Effector memory CD4-positive, alpha-beta T cell (primary cell): Measurements from ENCODE around the gene CLMN.

Experiments used
- DNase-seq, 3 donors: peaks; one replicate each; pipeline ENCODE4 v3.0.0-alpha.2; 2020
- H3K27ac ChIP-seq: 2 replicates; pipeline ENCODE4 v1.7.0; 2013; ENCODE audit warnings: mild to moderate bottlenecking, low read length, moderate library complexity; ENCODE audit not compliant: insufficient read depth, poor library complexity, severe bottlenecking
- H3K27me3 ChIP-seq: replicated peaks from 2 replicates; pipeline ENCODE4 v1.7.0; 2013; ENCODE audit warnings: mild to moderate bottlenecking, low read length; ENCODE audit not compliant: insufficient read depth, control insufficient read depth, poor library complexity, severe bottlenecking
- H3K36me3 ChIP-seq: 2 replicates; pipeline ENCODE4 v1.7.0; 2013; ENCODE audit warnings: mild to moderate bottlenecking, low read length, moderate library complexity; ENCODE audit not compliant: control insufficient read depth, insufficient read depth
- H3K4me1 ChIP-seq: 2 replicates; pipeline ENCODE4 v1.7.0; 2013; ENCODE audit warnings: low read length, mild to moderate bottlenecking; ENCODE audit not compliant: control insufficient read depth, insufficient read depth, poor library complexity, severe bottlenecking
- H3K4me3 ChIP-seq: 2 replicates; pipeline ENCODE4 v1.7.0; 2013; ENCODE audit warnings: low read length, low read depth, mild to moderate bottlenecking; ENCODE audit not compliant: insufficient read depth, poor library complexity, severe bottlenecking
- H3K9me3 ChIP-seq: 2 replicates; pipeline ENCODE4 v1.7.0; 2013; ENCODE audit warnings: mild to moderate bottlenecking, low read length, moderate library complexity; ENCODE audit not compliant: control insufficient read depth

CLMN gene

GRCh38 chr14:95197551-95197950, 122.2 kb downstream of the CLMN start:
- no peaks in the 10 kb centered on the region for H3K9me3 ChIP-seq
- DNase-seq = no peak
- no peak overlapping the region for H3K4me3 ChIP-seq
- H3K27me3 ChIP-seq = no peaks in the 10 kb centered on the region
- no peaks in the 10 kb centered on the region for H3K36me3 ChIP-seq
- H3K27ac ChIP-seq = no peak overlapping the region
- no peaks in the 10 kb centered on the region for H3K4me1 ChIP-seq

- DNase-seq = no peak
- no peak overlapping the region for H3K4me3 ChIP-seq
- H3K4me1 ChIP-seq = no peaks in the 10 kb centered on the region
- H3K36me3 ChIP-seq = no peaks in the 10 kb centered on the region
- H3K9me3 ChIP-seq = no peaks in the 10 kb centered on the region
- H3K27ac ChIP-seq = no peak overlapping the region
- no peaks in the 10 kb centered on the region for H3K27me3 ChIP-seq
Observed at GRCh38 chr14:95196826-95197545, 122.7 kb downstream of the CLMN start.

- no peaks in the 10 kb centered on the region for H3K9me3 ChIP-seq
- no peak for DNase-seq
- H3K27me3 ChIP-seq = no peaks in the 10 kb centered on the region
- no peaks in the 10 kb centered on the region for H3K36me3 ChIP-seq
- no peak overlapping the region for H3K27ac ChIP-seq
- no peaks in the 10 kb centered on the region for H3K4me1 ChIP-seq
- no peak overlapping the region for H3K4me3 ChIP-seq
Observed at GRCh38 chr14:95196268-95196667, 123.4 kb downstream of the CLMN start.

GRCh38 chr14:95195031-95195430, 124.7 kb downstream of the CLMN start:
- DNase-seq = no peak
- no peaks in the 10 kb centered on the region for H3K27me3 ChIP-seq
- H3K4me1 ChIP-seq = no peaks in the 10 kb centered on the region

GRCh38 chr14:95193081-95193480, 126.6 kb downstream of the CLMN start:
- Histone ChIP-seq H3K27ac (no peak overlapping the region), H3K27me3 (no peaks in the 10 kb centered on the region), H3K4me3 (no peak overlapping the region), H3K36me3 (no peaks in the 10 kb centered on the region), H3K4me1 (no peaks in the 10 kb centered on the region), H3K9me3 (no peaks in the 10 kb centered on the region)
- DNase-seq = no peak

More at GRCh38 chr14:95195031-95195430, 124.7 kb downstream of the CLMN start:
- Histone ChIP-seq H3K9me3 (no peaks in the 10 kb centered on the region), H3K4me3 (no peak overlapping the region), H3K36me3 (no peaks in the 10 kb centered on the region), H3K27ac (no peak overlapping the region)

- H3K9me3 ChIP-seq = no peaks in the 10 kb centered on the region
- no peaks in the 10 kb centered on the region for H3K27me3 ChIP-seq
- H3K4me1 ChIP-seq = no peaks in the 10 kb centered on the region
- no peak for DNase-seq
- no peaks in the 10 kb centered on the region for H3K36me3 ChIP-seq
- H3K4me3 ChIP-seq = no peak overlapping the region
- no peak overlapping the region for H3K27ac ChIP-seq
Observed at GRCh38 chr14:95192311-95192710, 127.4 kb downstream of the CLMN start.

GRCh38 chr14:95191445-95192199, 128.1 kb downstream of the CLMN start:
- Histone ChIP-seq H3K4me3 (no peak overlapping the region), H3K9me3 (no peaks in the 10 kb centered on the region), H3K4me1 (no peaks in the 10 kb centered on the region), H3K27ac (no peak overlapping the region), H3K36me3 (no peaks in the 10 kb centered on the region), H3K27me3 (no peaks in the 10 kb centered on the region)
- DNase-seq = no peak

- Histone ChIP-seq H3K27ac (no peak overlapping the region), H3K4me3 (no peak overlapping the region), H3K27me3 (no peaks in the 10 kb centered on the region), H3K9me3 (no peaks in the 10 kb centered on the region), H3K36me3 (no peaks in the 10 kb centered on the region), H3K4me1 (no peaks in the 10 kb centered on the region)
- no peak for DNase-seq
Observed at GRCh38 chr14:95190857-95191256, 128.9 kb downstream of the CLMN start.

GRCh38 chr14:95190346-95190840, 129.3 kb downstream of the CLMN start:
- Histone ChIP-seq H3K27ac (no peak overlapping the region), H3K36me3 (no peaks in the 10 kb centered on the region), H3K4me3 (no peak overlapping the region), H3K27me3 (no peaks in the 10 kb centered on the region), H3K9me3 (no peaks in the 10 kb centered on the region), H3K4me1 (no peaks in the 10 kb centered on the region)
- DNase-seq = no peak
